ENCODE results near the gene MORN1.

The MORN1 gene

GRCh38 chr1:2288816-2289536 lies 102.4 kb downstream of the MORN1 start:
- no peak overlapping the region for H3K4me3 ChIP-seq (ENCODE audit: low read length)
- peaks cover 19% of the 10 kb centered on the region for H3K4me1 ChIP-seq (ENCODE audit: low read length)
- no peak overlapping the region for H3K27ac ChIP-seq (ENCODE audit: low read length)
- H3K9ac ChIP-seq (ENCODE audit: low read length) = no peak overlapping the region
- H2AFZ ChIP-seq (ENCODE audit: low read depth, low read length) = no peak overlapping the region
- H3K27me3 ChIP-seq (ENCODE audit: low read depth, low read length) = peaks cover 18% of the 10 kb centered on the region
- H3K36me3 ChIP-seq (replicated peaks; ENCODE audit: low read depth, low read length) = no peaks in the 10 kb centered on the region
- no peak overlapping the region for H3K4me2 ChIP-seq (ENCODE audit: low read length)
- peaks cover 49% of the 10 kb centered on the region for H3K79me2 ChIP-seq (ENCODE audit: low read length)
- no peaks in the 10 kb centered on the region for H3K9me3 ChIP-seq (ENCODE audit: insufficient read depth, low read length)
- TF ChIP-seq CTCF (IDR thresholded peaks at IDR 0.05; ENCODE audit: low read depth, low read length) (no peak), EZH2phosphoT487 (IDR thresholded peaks at IDR 0.05; ENCODE audit: low read depth) (no peak)
- H4K20me1 ChIP-seq (ENCODE audit: insufficient read depth, low read length) = peaks cover 87% of the 10 kb centered on the region

GRCh38 chr1:2288311-2288710 lies 103.0 kb downstream of the MORN1 start:
- Histone ChIP-seq H3K4me3 (ENCODE audit: low read length) (no peak overlapping the region), H3K79me2 (ENCODE audit: low read length) (peaks cover 42% of the 10 kb centered on the region), H3K9ac (ENCODE audit: low read length) (no peak overlapping the region), H3K4me2 (ENCODE audit: low read length) (no peak overlapping the region), H3K4me1 (ENCODE audit: low read length) (peaks cover 19% of the 10 kb centered on the region), H3K9me3 (ENCODE audit: insufficient read depth, low read length) (no peaks in the 10 kb centered on the region), H3K27ac (ENCODE audit: low read length) (no peak overlapping the region), H4K20me1 (ENCODE audit: insufficient read depth, low read length) (peaks cover 86% of the 10 kb centered on the region), H2AFZ (ENCODE audit: low read depth, low read length) (no peak overlapping the region), H3K27me3 (ENCODE audit: low read depth, low read length) (peaks cover 18% of the 10 kb centered on the region), H3K36me3 (replicated peaks; ENCODE audit: low read depth, low read length) (no peaks in the 10 kb centered on the region)
- TF ChIP-seq EZH2phosphoT487 (IDR thresholded peaks at IDR 0.05; ENCODE audit: low read depth) (no peak), CTCF (IDR thresholded peaks at IDR 0.05; ENCODE audit: low read depth, low read length) (no peak)

- Histone ChIP-seq H3K27ac (ENCODE audit: low read length) (no peak overlapping the region), H3K4me3 (ENCODE audit: low read length) (no peak overlapping the region), H3K79me2 (ENCODE audit: low read length) (peaks cover 36% of the 10 kb centered on the region), H3K9ac (ENCODE audit: low read length) (no peak overlapping the region), H4K20me1 (ENCODE audit: insufficient read depth, low read length) (peaks cover 83% of the 10 kb centered on the region), H3K4me1 (ENCODE audit: low read length) (peaks cover 19% of the 10 kb centered on the region), H3K4me2 (ENCODE audit: low read length) (no peak overlapping the region), H3K9me3 (ENCODE audit: insufficient read depth, low read length) (no peaks in the 10 kb centered on the region), H2AFZ (ENCODE audit: low read depth, low read length) (no peak overlapping the region), H3K27me3 (ENCODE audit: low read depth, low read length) (peaks cover 18% of the 10 kb centered on the region), H3K36me3 (replicated peaks; ENCODE audit: low read depth, low read length) (no peaks in the 10 kb centered on the region)
- TF ChIP-seq EZH2phosphoT487 (IDR thresholded peaks at IDR 0.05; ENCODE audit: low read depth) (no peak), CTCF (IDR thresholded peaks at IDR 0.05; ENCODE audit: low read depth, low read length) (no peak)
Observed at GRCh38 chr1:2287649-2288048, 103.7 kb downstream of the MORN1 start.

- no peak overlapping the region for H2AFZ ChIP-seq (ENCODE audit: low read depth, low read length)
- no peak overlapping the region for H3K4me3 ChIP-seq (ENCODE audit: low read length)
- H3K9me3 ChIP-seq (ENCODE audit: insufficient read depth, low read length) = no peaks in the 10 kb centered on the region
- no peak overlapping the region for H3K27ac ChIP-seq (ENCODE audit: low read length)
- no peak overlapping the region for H3K4me2 ChIP-seq (ENCODE audit: low read length)
- peaks cover 28% of the 10 kb centered on the region for H3K79me2 ChIP-seq (ENCODE audit: low read length)
- no peaks in the 10 kb centered on the region for H3K36me3 ChIP-seq (replicated peaks; ENCODE audit: low read depth, low read length)
- H4K20me1 ChIP-seq (ENCODE audit: insufficient read depth, low read length) = peaks cover 76% of the 10 kb centered on the region
- H3K27me3 ChIP-seq (ENCODE audit: low read depth, low read length) = peaks cover 15% of the 10 kb centered on the region
- TF ChIP-seq EZH2phosphoT487 (IDR thresholded peaks at IDR 0.05; ENCODE audit: low read depth) (no peak), CTCF (IDR thresholded peaks at IDR 0.05; ENCODE audit: low read depth, low read length) (no peak)
- H3K4me1 ChIP-seq (ENCODE audit: low read length) = peaks cover 19% of the 10 kb centered on the region
- H3K9ac ChIP-seq (ENCODE audit: low read length) = no peak overlapping the region
Observed at GRCh38 chr1:2286923-2287322, 104.4 kb downstream of the MORN1 start.

Data from OCI-LY3 (cell line).